Body of pancreas (tissue), 4 donors: ENCODE results near the gene SLC38A8. TPM values are rescaled to one million over a fixed set of nuclear protein-coding genes. Genes with fewer than 3 reads are reported as not detected.

Experiments
- ATAC-seq: fragments of 150-250 bp; one replicate; pipeline ENCODE4 v1.9.1; 2016
- DNase-seq, 4 donors: peaks; one replicate each; pipeline ENCODE4 v3.0.0-alpha.2; 2019
- H3K27ac ChIP-seq, 4 donors: fragments of 200-600 bp; sonication (generic); 1 replicate in 3 of 4; 2 replicates in 1 of 4; pipeline versions ENCODE4 v1.5.1 to v1.6.1; 2016 to 2019; ENCODE audit warnings: mild to moderate bottlenecking in 1 of 4, mixed read lengths in 1 of 4, moderate library complexity in 1 of 4
- H3K27me3 ChIP-seq, 2 donors: fragments of 200-600 bp; sonication (generic); one replicate each; pipeline ENCODE4 v1.6.0; 2016; ENCODE audit warnings: mild to moderate bottlenecking in 1 of 2
- H3K36me3 ChIP-seq, 2 donors: fragments of 200-600 bp; sonication (generic); replicated peaks in 1 of 2; 2 replicates each; pipeline ENCODE4 v1.5.1; 2016; ENCODE audit warnings: low read depth in 2 of 2; ENCODE audit not compliant: insufficient read depth in 1 of 2
- H3K4me1 ChIP-seq: fragments of 200-600 bp; sonication (generic); one replicate; pipeline ENCODE4 v1.6.0; 2016
- H3K4me3 ChIP-seq, 2 donors: fragments of 200-600 bp; sonication (generic); 1 replicate in 1 of 2; 2 replicates in 1 of 2; pipeline ENCODE4 v1.5.1; 2016 to 2019
- H3K9me3 ChIP-seq, 3 donors: fragments of 200-600 bp; sonication (generic); 1 replicate in 2 of 3; 2 replicates in 1 of 3; pipeline ENCODE4 v1.5.1; 2016
- CTCF ChIP-seq, 7 experiments: fragments of 450-650 bp in 4 of 7; fragments of 200-600 bp in 3 of 7; sonication (generic) in 3 of 7; IDR thresholded peaks; one replicate each; pipeline ENCODE4 v1.5.1; 2016 to 2019; ENCODE audit warnings: antibody characterized with exemption in 7 of 7
- POLR2A ChIP-seq, 3 donors: fragments of 450-650 bp; IDR thresholded peaks; one replicate each; pipeline ENCODE4 v1.6.1; 2016; ENCODE audit warnings: antibody characterized with exemption in 3 of 3, mild to moderate bottlenecking in 2 of 3
- WGBS, 2 donors: methylation state at CpG; one replicate each; pipeline ENCODE4 v1.1.5; 2017; 5-methylcytosine and 5-hydroxymethylcytosine counted together
- intact Hi-C: fragments of 100-400 bp; cut with DNase I; formaldehyde crosslinking; loops from one replicate; pipeline ENCODE4 v1.15.1; 2023
- total RNA-seq, 2 donors: library from RNA; depleted of rRNA; stranded (reverse); fragments of >200 nt; gene quantifications; one replicate each; pipeline ENCODE4 v1.1.0, GENCODE V29; 2016

Gene SLC38A8
- total RNA-seq, 2 donors from 2014 or later, result not detected

- ATAC-seq (no peak), DNase-seq (no peak)
- Histone ChIP-seq H3K27me3 (no peaks in the 10 kb centered on the region), H3K4me3 (no peak overlapping the region), H3K27ac (no peak overlapping the region), H3K9me3 (peaks cover 0 to 9% (median 0%) of the 10 kb centered on the region in 3 donors), H3K4me1 (no peaks in the 10 kb centered on the region), H3K36me3 (no peaks in the 10 kb centered on the region)
- intact Hi-C loops, result no loop called here
- no peak for TF ChIP-seq CTCF (IDR thresholded peaks at IDR 0.05)
- no peak for TF ChIP-seq POLR2A (IDR thresholded peaks at IDR 0.05)
- 85 to 96% methylated on average over 7 of the region's 7 CpGs for WGBS, 2 donors
Measured at GRCh38 chr16:83979441-83979840, 63.2 kb downstream of the SLC38A8 start.

- Histone ChIP-seq H3K27ac (no peak overlapping the region), H3K9me3 (peaks cover 0 to 9% (median 0%) of the 10 kb centered on the region in 3 donors), H3K27me3 (no peaks in the 10 kb centered on the region), H3K4me3 (no peak overlapping the region), H3K4me1 (no peaks in the 10 kb centered on the region), H3K36me3 (no peaks in the 10 kb centered on the region)
- WGBS, 2 donors, result 88% methylated on average over 5 of the region's 5 CpGs
- no peak for TF ChIP-seq CTCF (IDR thresholded peaks at IDR 0.05)
- no peak for TF ChIP-seq POLR2A (IDR thresholded peaks at IDR 0.05)
- intact Hi-C loops, result no loop called here
- DNase-seq, result no peak
- ATAC-seq, result no peak
Measured at GRCh38 chr16:83978401-83978904, 64.1 kb downstream of the SLC38A8 start.

GRCh38 chr16:83977056-83977815 lies 65.4 kb downstream of the SLC38A8 start:
- peaks cover 0 to 9% (median 0%) of the 10 kb centered on the region in 3 donors for H3K9me3 ChIP-seq
- no peak for ATAC-seq
- 62 to 96% methylated on average over 5 to 6 of the region's 6 CpGs for WGBS, 2 donors
- H3K4me3 ChIP-seq, result no peak overlapping the region
- no peak for DNase-seq
- TF ChIP-seq POLR2A (IDR thresholded peaks at IDR 0.05) (no peak), CTCF (IDR thresholded peaks at IDR 0.05) (no peak)
- H3K4me1 ChIP-seq, result no peaks in the 10 kb centered on the region
- intact Hi-C loops, result no loop called here
- no peak overlapping the region for H3K27ac ChIP-seq
- H3K36me3 ChIP-seq, result no peaks in the 10 kb centered on the region
- H3K27me3 ChIP-seq, result no peaks in the 10 kb centered on the region

- intact Hi-C loops, result no loop called here
- Histone ChIP-seq H3K4me3 (no peak overlapping the region), H3K36me3 (no peaks in the 10 kb centered on the region), H3K9me3 (peaks cover 0 to 9% (median 0%) of the 10 kb centered on the region in 3 donors), H3K27ac (no peak overlapping the region), H3K4me1 (no peaks in the 10 kb centered on the region), H3K27me3 (no peaks in the 10 kb centered on the region)
- TF ChIP-seq CTCF (IDR thresholded peaks at IDR 0.05), result no peak
- no peak for TF ChIP-seq POLR2A (IDR thresholded peaks at IDR 0.05)
- DNase-seq (no peak), ATAC-seq (no peak)
- 80 to 83% methylated on average over 1 to 15 of the region's 15 CpGs for WGBS, 2 donors
Measured at GRCh38 chr16:83975590-83976260, 66.9 kb downstream of the SLC38A8 start.
